ENCODE data around the gene C10orf67.
A peak's percentile ranks its signal among the peaks of the same experiment; 100 is the strongest.

The C10orf67 gene

DNA sequence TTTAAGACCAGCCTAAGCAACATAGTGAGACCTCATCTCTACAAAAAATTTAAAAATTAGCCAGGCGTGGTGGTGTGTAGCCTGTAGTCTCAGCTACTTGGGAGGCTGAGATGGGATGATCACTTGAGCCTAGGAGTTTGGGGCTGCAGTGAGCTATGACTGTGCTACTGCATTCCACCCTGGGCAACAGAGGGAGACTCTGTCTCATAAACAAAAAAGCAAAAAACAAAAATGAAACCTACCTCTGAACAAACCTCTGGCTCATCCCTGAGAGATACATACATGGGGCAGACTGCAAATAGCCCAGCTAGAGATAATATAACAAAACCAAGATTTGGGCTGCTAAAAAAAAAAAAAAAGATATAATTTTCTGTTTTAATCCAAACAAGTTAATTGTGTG lies 19.5 kb downstream of the C10orf67 start:
- in situ Hi-C loops (cut with MboI; ENCODE audit: low sequenced_read_pairs, unreplicated experiment), result no loop called here
- DNase-seq (ENCODE audit: low spot score), result no peak
- peak; percentile 17 for TF ChIP-seq CTCF (IDR thresholded peaks at IDR 0.05; ENCODE audit: borderline replicate concordance, control extremely low read depth, extremely low read depth, insufficient read depth, missing control alignments)

DNA sequence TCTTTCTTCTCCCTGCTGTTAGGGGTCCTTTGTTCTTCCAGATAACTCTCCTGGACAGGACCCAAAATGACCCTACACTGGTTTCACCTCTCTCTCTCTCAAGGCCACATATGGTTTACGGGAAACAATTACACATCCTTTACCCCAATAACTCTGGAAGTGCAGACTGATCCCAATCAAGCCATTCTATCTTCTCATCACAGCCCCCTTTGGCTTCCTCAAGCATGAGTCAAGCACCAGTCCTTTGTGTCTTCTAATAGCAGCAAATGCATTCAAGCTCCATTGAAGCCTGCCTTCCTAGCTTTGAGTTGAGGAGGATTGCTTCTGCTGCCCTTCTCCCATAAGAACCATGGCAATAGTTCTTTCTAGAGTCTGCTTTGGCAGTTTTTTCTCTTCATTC lies 20.2 kb downstream of the C10orf67 start:
- DNase-seq (ENCODE audit: low spot score), result no peak
- in situ Hi-C loops (cut with MboI; ENCODE audit: low sequenced_read_pairs, unreplicated experiment), result loop anchor here (5.0 to 25.0 kb wide), 2 partner anchors 208 to 363 kb away; no protein-coding TSS in a partner anchor
- TF ChIP-seq CTCF (IDR thresholded peaks at IDR 0.05; ENCODE audit: borderline replicate concordance, control extremely low read depth, extremely low read depth, insufficient read depth, missing control alignments), result no peak

DNA sequence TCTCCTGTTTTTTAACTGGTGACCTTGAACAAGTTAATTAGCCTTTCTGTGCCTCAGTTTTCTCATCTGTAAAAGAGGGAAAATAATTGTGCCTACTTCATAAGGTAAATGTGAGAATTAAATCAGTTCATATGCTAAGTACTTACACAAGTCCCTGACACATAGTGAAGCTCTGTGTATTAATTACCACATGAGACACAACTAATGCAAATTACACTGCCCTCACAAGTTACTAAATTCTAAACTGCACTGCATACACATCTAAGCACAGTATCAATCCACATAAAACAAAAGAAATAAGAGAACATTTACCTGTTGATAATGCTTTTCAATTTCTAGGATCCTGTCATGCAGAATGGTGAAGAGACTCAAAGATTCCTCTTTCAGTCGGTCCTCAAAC lies 22.5 kb downstream of the C10orf67 start:
- DNase-seq (ENCODE audit: low spot score), result no peak
- TF ChIP-seq CTCF (IDR thresholded peaks at IDR 0.05; ENCODE audit: borderline replicate concordance, control extremely low read depth, extremely low read depth, insufficient read depth, missing control alignments), result no peak
- in situ Hi-C loops (cut with MboI; ENCODE audit: low sequenced_read_pairs, unreplicated experiment), result loop anchor here (5.0 to 25.0 kb wide), 2 partner anchors 210 to 365 kb away; no protein-coding TSS in a partner anchor

GRCh38 chr10:23319835-23320234 lies 24.8 kb downstream of the C10orf67 start:
- in situ Hi-C loops (cut with MboI; ENCODE audit: low sequenced_read_pairs, unreplicated experiment), result loop anchor here (5.0 to 25.0 kb wide), 2 partner anchors 212 to 367 kb away; no protein-coding TSS in a partner anchor
- TF ChIP-seq CTCF (IDR thresholded peaks at IDR 0.05; ENCODE audit: borderline replicate concordance, control extremely low read depth, extremely low read depth, insufficient read depth, missing control alignments), result no peak
- DNase-seq (ENCODE audit: low spot score), result no peak

DNA sequence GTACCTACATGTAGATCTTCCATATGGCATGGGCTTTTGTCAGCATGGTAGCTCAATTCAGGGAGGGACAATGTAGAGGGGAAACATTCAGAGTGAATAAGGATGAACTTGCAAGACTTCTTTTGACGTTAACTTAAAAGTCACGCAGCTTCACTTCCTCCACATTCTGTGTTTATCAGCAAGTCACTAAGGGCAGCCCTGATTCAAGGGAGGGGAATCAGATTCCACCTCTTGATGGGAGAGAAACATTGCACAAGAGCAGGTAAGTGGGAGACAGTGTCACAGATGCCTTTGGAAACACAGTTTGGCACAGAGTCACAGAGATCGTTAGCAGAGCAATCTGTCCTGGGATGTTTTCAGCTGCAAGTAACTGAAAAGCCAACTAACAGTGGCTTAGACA lies 26.2 kb downstream of the C10orf67 start:
- in situ Hi-C loops (cut with MboI; ENCODE audit: low sequenced_read_pairs, unreplicated experiment), result loop anchor here (25.0 kb wide), 1 partner anchor 369 kb away; no protein-coding TSS in a partner anchor
- no peak for DNase-seq (ENCODE audit: low spot score)
- TF ChIP-seq CTCF (IDR thresholded peaks at IDR 0.05; ENCODE audit: borderline replicate concordance, control extremely low read depth, extremely low read depth, insufficient read depth, missing control alignments), result no peak

GRCh38 chr10:23317416-23317815 lies 27.2 kb downstream of the C10orf67 start:
- in situ Hi-C loops (cut with MboI; ENCODE audit: low sequenced_read_pairs, unreplicated experiment), result loop anchor here (25.0 kb wide), 1 partner anchor 370 kb away; no protein-coding TSS in a partner anchor
- DNase-seq (ENCODE audit: low spot score), result no peak
- no peak for TF ChIP-seq CTCF (IDR thresholded peaks at IDR 0.05; ENCODE audit: borderline replicate concordance, control extremely low read depth, extremely low read depth, insufficient read depth, missing control alignments)
